ENCODE data around the gene SMC1A. TPM values are rescaled to one million over a fixed set of nuclear protein-coding genes. Genes with fewer than 3 reads are reported as not detected.

SMC1A gene
- total and polyA plus RNA-seq, 10 of the 15 experiments (the other 5 are each of a cell fraction or from before 2014, with no cell fraction given) = 25.6 to 158 (median 78.0) TPM

DNA sequence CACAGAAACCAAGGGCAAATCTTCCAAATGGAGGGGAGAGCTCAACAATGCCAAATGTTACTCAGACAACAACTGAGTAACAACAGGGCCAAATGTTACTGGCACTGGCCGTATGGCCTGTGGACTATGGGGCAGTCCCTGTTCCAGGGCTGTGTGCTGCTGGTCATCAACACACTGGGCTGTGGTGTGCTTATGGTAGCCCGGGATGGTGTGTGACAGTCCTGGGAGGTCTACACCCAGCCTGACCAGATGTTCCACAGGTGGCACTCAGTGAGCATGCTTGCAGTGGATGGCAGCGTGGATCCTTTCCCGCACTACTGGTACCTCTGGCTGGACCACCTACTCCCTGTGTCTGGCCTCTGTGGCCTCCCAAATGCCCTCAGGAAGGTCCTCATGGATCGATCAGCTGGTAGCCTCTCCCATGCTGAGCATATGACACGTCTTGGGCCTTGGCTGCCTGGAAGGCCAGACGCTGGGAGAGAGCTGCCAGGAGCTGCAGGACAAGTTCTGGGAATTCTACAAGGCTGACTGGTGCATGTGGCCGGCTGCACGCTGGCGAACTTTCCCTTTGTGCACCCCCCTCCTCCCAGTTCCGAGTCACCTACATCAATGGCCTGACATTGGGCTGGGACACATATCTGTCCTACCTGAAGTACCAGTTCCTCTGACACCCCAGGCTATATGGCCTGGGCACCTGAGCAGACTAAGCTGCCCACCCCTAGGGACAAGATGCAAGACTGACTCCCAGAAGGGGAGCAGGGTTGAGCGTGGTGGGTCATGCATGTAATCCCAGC lies 81.4 kb downstream of the SMC1A start (continued):
- TF ChIP-seq, protein P1, sequence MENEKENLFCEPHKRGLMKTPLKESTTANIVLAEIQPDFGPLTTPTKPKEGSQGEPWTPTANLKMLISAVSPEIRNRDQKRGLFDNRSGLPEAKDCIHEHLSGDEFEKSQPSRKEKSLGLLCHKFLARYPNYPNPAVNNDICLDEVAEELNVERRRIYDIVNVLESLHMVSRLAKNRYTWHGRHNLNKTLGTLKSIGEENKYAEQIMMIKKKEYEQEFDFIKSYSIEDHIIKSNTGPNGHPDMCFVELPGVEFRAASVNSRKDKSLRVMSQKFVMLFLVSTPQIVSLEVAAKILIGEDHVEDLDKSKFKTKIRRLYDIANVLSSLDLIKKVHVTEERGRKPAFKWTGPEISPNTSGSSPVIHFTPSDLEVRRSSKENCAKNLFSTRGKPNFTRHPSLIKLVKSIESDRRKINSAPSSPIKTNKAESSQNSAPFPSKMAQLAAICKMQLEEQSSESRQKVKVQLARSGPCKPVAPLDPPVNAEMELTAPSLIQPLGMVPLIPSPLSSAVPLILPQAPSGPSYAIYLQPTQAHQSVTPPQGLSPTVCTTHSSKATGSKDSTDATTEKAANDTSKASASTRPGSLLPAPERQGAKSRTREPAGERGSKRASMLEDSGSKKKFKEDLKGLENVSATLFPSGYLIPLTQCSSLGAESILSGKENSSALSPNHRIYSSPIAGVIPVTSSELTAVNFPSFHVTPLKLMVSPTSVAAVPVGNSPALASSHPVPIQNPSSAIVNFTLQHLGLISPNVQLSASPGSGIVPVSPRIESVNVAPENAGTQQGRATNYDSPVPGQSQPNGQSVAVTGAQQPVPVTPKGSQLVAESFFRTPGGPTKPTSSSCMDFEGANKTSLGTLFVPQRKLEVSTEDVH (IDR thresholded peaks at IDR 0.05; ENCODE audit: low read depth, partially characterized antibody) = no peak
- TF ChIP-seq, protein P2, sequence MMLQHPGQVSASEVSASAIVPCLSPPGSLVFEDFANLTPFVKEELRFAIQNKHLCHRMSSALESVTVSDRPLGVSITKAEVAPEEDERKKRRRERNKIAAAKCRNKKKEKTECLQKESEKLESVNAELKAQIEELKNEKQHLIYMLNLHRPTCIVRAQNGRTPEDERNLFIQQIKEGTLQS (IDR thresholded peaks at IDR 0.05; ENCODE audit: borderline replicate concordance, extremely low read depth, low read depth, low read length) = no peak
- no peak for TF ChIP-seq EED (IDR thresholded peaks at IDR 0.05; ENCODE audit: low read depth)
- no peak for TF ChIP-seq TCF7 (IDR thresholded peaks at IDR 0.05; ENCODE audit: borderline replicate concordance)
- no peak for TF ChIP-seq IRF4 (IDR thresholded peaks at IDR 0.05; ENCODE audit: low read depth, low read length)
- TF ChIP-seq SUZ12 (IDR thresholded peaks at IDR 0.05; ENCODE audit: unreplicated experiment) = no peak
- no peak for TF ChIP-seq ZNF24 (IDR thresholded peaks at IDR 0.05)
- no peak for TF ChIP-seq NR2F1 (conservative IDR thresholded peaks at IDR 0.05)
- TF ChIP-seq TCF12 (IDR thresholded peaks at IDR 0.05; ENCODE audit: low read depth, low read length) = no peak
- no peak for TF ChIP-seq NBN (IDR thresholded peaks at IDR 0.05)
